GM12878 (cell line): ENCODE measurements around the gene SCARF2. TPM values are rescaled to one million over a fixed set of nuclear protein-coding genes. Genes with fewer than 3 reads are reported as not detected.
A peak's percentile ranks its signal among the peaks of the same experiment; 100 is the strongest.

Experiments
- CHD1 ChIP-seq: IDR thresholded peaks from 2 replicates; pipeline ENCODE4 v1.6.1; 2012; ENCODE audit warnings: low read depth, low read length, improper control_type of control experiment
- CHD2 ChIP-seq: IDR thresholded peaks from 2 replicates; pipeline ENCODE4 v1.6.1; 2011; ENCODE audit warnings: low read depth, low read length, improper control_type of control experiment, borderline replicate concordance
- EGR1 ChIP-seq, 2 experiments: IDR thresholded peaks; 1 replicate in 1 of 2; 2 replicates in 1 of 2; pipeline ENCODE4 v1.6.1; 2011 to 2012; ENCODE audit warnings: low read depth in 2 of 2, low read length in 2 of 2, borderline replicate concordance in 1 of 2, mild to moderate bottlenecking in 1 of 2, moderate library complexity in 1 of 2
- ESRRA ChIP-seq: IDR thresholded peaks from 2 replicates; pipeline ENCODE4 v1.6.1; 2012; ENCODE audit warnings: mild to moderate bottlenecking, low read length, improper control_type of control experiment
- HDAC6 ChIP-seq: fragments of 200-600 bp; sonication (generic); IDR thresholded peaks from one replicate; pipeline ENCODE4 v1.8.0; 2017; ENCODE audit warnings: antibody characterized with exemption; ENCODE audit not compliant: unreplicated experiment
- IKZF1 ChIP-seq: fragments of 450-650 bp; conservative IDR thresholded peaks from 2 replicates; pipeline ENCODE4 v1.6.1; 2017; ENCODE audit warnings: antibody characterized with exemption, mild to moderate bottlenecking
- KDM1A ChIP-seq: fragments of 200-600 bp; sonication (generic); IDR thresholded peaks from 2 replicates; pipeline ENCODE4 v1.6.1; 2016; ENCODE audit warnings: borderline replicate concordance
- LARP7 ChIP-seq: fragments of 450-650 bp; IDR thresholded peaks from 2 replicates; pipeline ENCODE4 v1.6.1; 2017; ENCODE audit warnings: mild to moderate bottlenecking
- PAX5 ChIP-seq: IDR thresholded peaks from 2 replicates; pipeline ENCODE4 v1.6.1; 2011; ENCODE audit warnings: low read depth, low read length, borderline replicate concordance
- POLR2AphosphoS2 ChIP-seq: IDR thresholded peaks from 2 replicates; pipeline ENCODE4 v1.6.1; 2011; ENCODE audit warnings: low read depth, mild to moderate bottlenecking, low read length, improper control_type of control experiment, moderate library complexity
- RAD51 ChIP-seq: fragments of 450-650 bp; IDR thresholded peaks from 2 replicates; pipeline ENCODE4 v1.6.1; 2016; ENCODE audit warnings: moderate library complexity, mild to moderate bottlenecking, inconsistent platforms
- RUNX3 ChIP-seq: IDR thresholded peaks from 2 replicates; pipeline ENCODE4 v1.6.1; 2012; ENCODE audit warnings: low read length, inconsistent platforms
- SUZ12 ChIP-seq: fragments of 200-600 bp; sonication (generic); IDR thresholded peaks from one replicate; pipeline ENCODE4 v1.6.1; 2018; ENCODE audit warnings: antibody characterized with exemption, mild to moderate bottlenecking; ENCODE audit not compliant: unreplicated experiment
- ZBED1 ChIP-seq: IDR thresholded peaks from 2 replicates; pipeline ENCODE4 v1.6.1; 2016; ENCODE audit warnings: borderline replicate concordance
- ZNF207 ChIP-seq: fragments of 450-650 bp; IDR thresholded peaks from 2 replicates; pipeline ENCODE4 v1.6.1; 2014; ENCODE audit warnings: antibody characterized with exemption, mild to moderate bottlenecking, borderline replicate concordance
- ZNF622 ChIP-seq: fragments of 450-650 bp; IDR thresholded peaks from 2 replicates; pipeline ENCODE4 v1.6.1; 2017; ENCODE audit warnings: mild to moderate bottlenecking, inconsistent platforms
- polyA plus RNA-seq, 11 experiments: library from polyadenylated mRNA; depleted of rRNA in 4 of 11; unstranded in 6 of 11; stranded (reverse) in 5 of 11; fragments of >200 nt; fragmentation: Nextera tagmentation in 4 of 11; fragmentation: Illumina TruSeq in 1 of 11; extraction: Ambion mirVana in 4 of 11; extraction: Trizol in 1 of 11; gene quantifications; 1 replicate in 1 of 11; 2 replicates in 10 of 11; pipeline versions ENCODE4 v1.2.1 to v1.2.3, GENCODE V29; 2011 to 2016; ENCODE audit warnings: inconsistent platforms in 2 of 11, missing spikeins in 2 of 11, low read depth in 1 of 11
- total RNA-seq, 4 experiments: library from RNA; depleted of rRNA in 3 of 4; stranded (reverse); fragments of >200 nt in 3 of 4; fragmentation: Illumina TruSeq in 1 of 4; extraction: Trizol in 1 of 4; gene quantifications; 2 replicates each; pipeline versions ENCODE4 v1.2.1 to v1.2.3, GENCODE V29; 2013 to 2021
- TF ChIP-seq, protein P1 (sequence below), 3 experiments: IDR thresholded peaks in 2 of 3; conservative IDR thresholded peaks in 1 of 3; 2 replicates each; pipeline ENCODE4 v1.5.1; 2011; ENCODE audit warnings: low read depth in 3 of 3, low read length in 3 of 3, mild to moderate bottlenecking in 3 of 3, control low read depth in 2 of 3, moderate library complexity in 2 of 3, inconsistent platforms in 1 of 3, mixed read lengths in 1 of 3; ENCODE audit not compliant: control insufficient read depth in 2 of 3, insufficient read depth in 1 of 3; ENCODE audit errors: extremely low read depth in 1 of 3
- TF ChIP-seq, protein P2 (sequence below): IDR thresholded peaks from 2 replicates; pipeline ENCODE4 v1.6.1; 2012; ENCODE audit warnings: mild to moderate bottlenecking, low read depth, low read length
- TF ChIP-seq, protein P3 (sequence below): fragments of 450-650 bp; formaldehyde crosslinking; IDR thresholded peaks from 2 replicates; pipeline ENCODE4 v1.5.0; 2022; ENCODE audit warnings: mild to moderate bottlenecking, missing genetic modification characterization
- TF ChIP-seq, protein P4 (sequence below): IDR thresholded peaks from 2 replicates; pipeline ENCODE4 v1.6.1; 2011; ENCODE audit warnings: borderline replicate concordance, low read depth, mild to moderate bottlenecking, moderate library complexity, low read length; ENCODE audit not compliant: insufficient read depth, poor library complexity, severe bottlenecking

The SCARF2 gene
- total and polyA plus RNA-seq, 10 of the 15 experiments (the other 5 are each of a cell fraction or from before 2014, with no cell fraction given), result 0.01 to 0.74 (median 0.17) TPM; not detected in 5

DNA sequence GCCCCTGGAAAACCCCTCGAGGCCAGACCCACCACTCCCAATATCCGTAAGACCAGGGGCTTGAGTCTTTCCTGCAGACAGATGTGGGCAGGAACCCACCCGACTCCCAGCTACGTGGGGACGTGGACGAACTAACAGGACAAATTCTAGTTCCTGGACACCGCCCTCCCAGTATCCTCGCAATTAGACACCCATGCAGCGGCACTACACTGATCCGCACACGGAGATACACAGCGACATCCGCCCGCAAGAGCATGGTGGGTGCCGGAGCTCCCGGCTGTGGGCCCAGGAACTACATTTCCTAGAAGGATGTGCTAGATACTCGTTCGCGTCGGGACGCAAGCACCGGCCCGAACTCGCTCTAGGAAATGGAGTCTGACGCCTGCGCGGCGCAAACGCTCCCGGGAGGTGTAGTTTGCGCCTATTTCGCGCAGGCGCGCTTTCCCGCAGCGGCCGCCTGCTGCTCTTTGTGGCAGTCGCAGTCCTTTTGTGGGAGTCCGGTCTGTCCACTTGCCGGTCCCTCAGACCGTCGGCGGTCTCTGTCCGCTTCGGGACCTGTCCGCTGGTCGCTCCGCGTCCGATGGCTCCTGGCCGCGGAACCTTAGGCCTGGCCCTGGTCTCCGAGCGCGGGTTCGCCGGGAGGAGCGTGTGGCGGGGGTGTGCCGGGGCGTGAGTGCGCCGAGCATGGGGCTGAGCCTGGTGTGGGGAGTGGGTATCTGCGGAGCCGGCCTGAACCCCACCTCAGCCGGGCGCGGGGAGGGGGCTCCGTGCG, 43.7 kb downstream of the SCARF2 start, which contains the start of gene ZNF74 (continued):
- TF ChIP-seq RAD51 (no peak), CHD2 (no peak), EGR1 (IDR thresholded peaks at IDR 0.05; ENCODE audit: borderline replicate concordance in 1 of 2, low read depth in 2 of 2, low read length in 2 of 2) (peak; percentile 20 to 56; a peak in 2 of 3 replicates), RUNX3 (0 out of 2 replicates have a peak, but pooled peaks have one; percentile 10), PAX5 (no peak), KDM1A (no peak), POLR2AphosphoS2 (no peak), ZNF207 (no peak; the same call in 1 of the 2 replicates), ZBED1 (no peak), ESRRA (no peak), CHD1 (no peak), ZNF622 (no peak), LARP7 (no peak), HDAC6 (peak; percentile 65), IKZF1 (peak; percentile 97), SUZ12 (no peak)
- TF ChIP-seq, protein P1, sequence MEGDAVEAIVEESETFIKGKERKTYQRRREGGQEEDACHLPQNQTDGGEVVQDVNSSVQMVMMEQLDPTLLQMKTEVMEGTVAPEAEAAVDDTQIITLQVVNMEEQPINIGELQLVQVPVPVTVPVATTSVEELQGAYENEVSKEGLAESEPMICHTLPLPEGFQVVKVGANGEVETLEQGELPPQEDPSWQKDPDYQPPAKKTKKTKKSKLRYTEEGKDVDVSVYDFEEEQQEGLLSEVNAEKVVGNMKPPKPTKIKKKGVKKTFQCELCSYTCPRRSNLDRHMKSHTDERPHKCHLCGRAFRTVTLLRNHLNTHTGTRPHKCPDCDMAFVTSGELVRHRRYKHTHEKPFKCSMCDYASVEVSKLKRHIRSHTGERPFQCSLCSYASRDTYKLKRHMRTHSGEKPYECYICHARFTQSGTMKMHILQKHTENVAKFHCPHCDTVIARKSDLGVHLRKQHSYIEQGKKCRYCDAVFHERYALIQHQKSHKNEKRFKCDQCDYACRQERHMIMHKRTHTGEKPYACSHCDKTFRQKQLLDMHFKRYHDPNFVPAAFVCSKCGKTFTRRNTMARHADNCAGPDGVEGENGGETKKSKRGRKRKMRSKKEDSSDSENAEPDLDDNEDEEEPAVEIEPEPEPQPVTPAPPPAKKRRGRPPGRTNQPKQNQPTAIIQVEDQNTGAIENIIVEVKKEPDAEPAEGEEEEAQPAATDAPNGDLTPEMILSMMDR (IDR thresholded peaks at IDR 0.05 in 2 of 3, conservative IDR thresholded peaks at IDR 0.05 in 1 of 3; ENCODE audit: control insufficient read depth in 2 of 3, extremely low read depth in 1 of 3, insufficient read depth in 1 of 3, low read depth in 3 of 3, low read length in 3 of 3), result no peak
- TF ChIP-seq, protein P2, sequence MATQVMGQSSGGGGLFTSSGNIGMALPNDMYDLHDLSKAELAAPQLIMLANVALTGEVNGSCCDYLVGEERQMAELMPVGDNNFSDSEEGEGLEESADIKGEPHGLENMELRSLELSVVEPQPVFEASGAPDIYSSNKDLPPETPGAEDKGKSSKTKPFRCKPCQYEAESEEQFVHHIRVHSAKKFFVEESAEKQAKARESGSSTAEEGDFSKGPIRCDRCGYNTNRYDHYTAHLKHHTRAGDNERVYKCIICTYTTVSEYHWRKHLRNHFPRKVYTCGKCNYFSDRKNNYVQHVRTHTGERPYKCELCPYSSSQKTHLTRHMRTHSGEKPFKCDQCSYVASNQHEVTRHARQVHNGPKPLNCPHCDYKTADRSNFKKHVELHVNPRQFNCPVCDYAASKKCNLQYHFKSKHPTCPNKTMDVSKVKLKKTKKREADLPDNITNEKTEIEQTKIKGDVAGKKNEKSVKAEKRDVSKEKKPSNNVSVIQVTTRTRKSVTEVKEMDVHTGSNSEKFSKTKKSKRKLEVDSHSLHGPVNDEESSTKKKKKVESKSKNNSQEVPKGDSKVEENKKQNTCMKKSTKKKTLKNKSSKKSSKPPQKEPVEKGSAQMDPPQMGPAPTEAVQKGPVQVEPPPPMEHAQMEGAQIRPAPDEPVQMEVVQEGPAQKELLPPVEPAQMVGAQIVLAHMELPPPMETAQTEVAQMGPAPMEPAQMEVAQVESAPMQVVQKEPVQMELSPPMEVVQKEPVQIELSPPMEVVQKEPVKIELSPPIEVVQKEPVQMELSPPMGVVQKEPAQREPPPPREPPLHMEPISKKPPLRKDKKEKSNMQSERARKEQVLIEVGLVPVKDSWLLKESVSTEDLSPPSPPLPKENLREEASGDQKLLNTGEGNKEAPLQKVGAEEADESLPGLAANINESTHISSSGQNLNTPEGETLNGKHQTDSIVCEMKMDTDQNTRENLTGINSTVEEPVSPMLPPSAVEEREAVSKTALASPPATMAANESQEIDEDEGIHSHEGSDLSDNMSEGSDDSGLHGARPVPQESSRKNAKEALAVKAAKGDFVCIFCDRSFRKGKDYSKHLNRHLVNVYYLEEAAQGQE, result no peak
- TF ChIP-seq, protein P3, sequence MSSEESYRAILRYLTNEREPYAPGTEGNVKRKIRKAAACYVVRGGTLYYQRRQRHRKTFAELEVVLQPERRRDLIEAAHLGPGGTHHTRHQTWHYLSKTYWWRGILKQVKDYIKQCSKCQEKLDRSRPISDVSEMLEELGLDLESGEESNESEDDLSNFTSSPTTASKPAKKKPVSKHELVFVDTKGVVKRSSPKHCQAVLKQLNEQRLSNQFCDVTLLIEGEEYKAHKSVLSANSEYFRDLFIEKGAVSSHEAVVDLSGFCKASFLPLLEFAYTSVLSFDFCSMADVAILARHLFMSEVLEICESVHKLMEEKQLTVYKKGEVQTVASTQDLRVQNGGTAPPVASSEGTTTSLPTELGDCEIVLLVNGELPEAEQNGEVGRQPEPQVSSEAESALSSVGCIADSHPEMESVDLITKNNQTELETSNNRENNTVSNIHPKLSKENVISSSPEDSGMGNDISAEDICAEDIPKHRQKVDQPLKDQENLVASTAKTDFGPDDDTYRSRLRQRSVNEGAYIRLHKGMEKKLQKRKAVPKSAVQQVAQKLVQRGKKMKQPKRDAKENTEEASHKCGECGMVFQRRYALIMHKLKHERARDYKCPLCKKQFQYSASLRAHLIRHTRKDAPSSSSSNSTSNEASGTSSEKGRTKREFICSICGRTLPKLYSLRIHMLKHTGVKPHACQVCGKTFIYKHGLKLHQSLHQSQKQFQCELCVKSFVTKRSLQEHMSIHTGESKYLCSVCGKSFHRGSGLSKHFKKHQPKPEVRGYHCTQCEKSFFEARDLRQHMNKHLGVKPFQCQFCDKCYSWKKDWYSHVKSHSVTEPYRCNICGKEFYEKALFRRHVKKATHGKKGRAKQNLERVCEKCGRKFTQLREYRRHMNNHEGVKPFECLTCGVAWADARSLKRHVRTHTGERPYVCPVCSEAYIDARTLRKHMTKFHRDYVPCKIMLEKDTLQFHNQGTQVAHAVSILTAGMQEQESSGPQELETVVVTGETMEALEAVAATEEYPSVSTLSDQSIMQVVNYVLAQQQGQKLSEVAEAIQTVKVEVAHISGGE, result no peak
- TF ChIP-seq, protein P4, sequence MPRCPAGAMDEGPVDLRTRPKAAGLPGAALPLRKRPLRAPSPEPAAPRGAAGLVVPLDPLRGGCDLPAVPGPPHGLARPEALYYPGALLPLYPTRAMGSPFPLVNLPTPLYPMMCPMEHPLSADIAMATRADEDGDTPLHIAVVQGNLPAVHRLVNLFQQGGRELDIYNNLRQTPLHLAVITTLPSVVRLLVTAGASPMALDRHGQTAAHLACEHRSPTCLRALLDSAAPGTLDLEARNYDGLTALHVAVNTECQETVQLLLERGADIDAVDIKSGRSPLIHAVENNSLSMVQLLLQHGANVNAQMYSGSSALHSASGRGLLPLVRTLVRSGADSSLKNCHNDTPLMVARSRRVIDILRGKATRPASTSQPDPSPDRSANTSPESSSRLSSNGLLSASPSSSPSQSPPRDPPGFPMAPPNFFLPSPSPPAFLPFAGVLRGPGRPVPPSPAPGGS, result no peak
